Measurements from ENCODE around the gene CTU2. TPM values are rescaled to one million over a fixed set of nuclear protein-coding genes. Genes with fewer than 3 reads are reported as not detected.
A peak's percentile ranks its signal among the peaks of the same experiment; 100 is the strongest.

The CTU2 gene
- total RNA-seq, 1 donor from 2014 or later = 11.2 TPM

GRCh38 chr16:88714420-88715302 lies 8.4 kb downstream of the CTU2 start:
- DNase-seq = peak; percentile 38

GRCh38 chr16:88715312-88716190 lies 9.2 kb downstream of the CTU2 start:
- DNase-seq = no peak

- DNase-seq = no peak
Measured at GRCh38 chr16:88716201-88716600, 9.9 kb downstream of the CTU2 start.

GRCh38 chr16:88716601-88717001 lies 10.3 kb downstream of the CTU2 start:
- DNase-seq = no peak

GRCh38 chr16:88718178-88718577 lies 11.9 kb downstream of the CTU2 start:
- DNase-seq = no peak

- peak; percentile 28 for DNase-seq
Measured at GRCh38 chr16:88719267-88719932, 13.1 kb downstream of the CTU2 start.

- no peak for DNase-seq
Measured at GRCh38 chr16:88719933-88720296, 13.6 kb downstream of the CTU2 start.

- DNase-seq = no peak
Measured at GRCh38 chr16:88720396-88720970, 14.2 kb downstream of the CTU2 start.

GRCh38 chr16:88721236-88721635 lies 14.9 kb downstream of the CTU2 start:
- no peak for DNase-seq

GRCh38 chr16:88721815-88722755 lies 15.8 kb downstream of the CTU2 start:
- DNase-seq = no peak

- DNase-seq = no peak
Measured at GRCh38 chr16:88722784-88723506, 16.6 kb downstream of the CTU2 start.

- no peak for DNase-seq
Measured at GRCh38 chr16:88723507-88723887, 17.2 kb downstream of the CTU2 start.

- no peak for DNase-seq
Measured at GRCh38 chr16:88723911-88724310, 17.6 kb downstream of the CTU2 start.

GRCh38 chr16:88724855-88725555 lies 18.7 kb downstream of the CTU2 start:
- no peak for DNase-seq

GRCh38 chr16:88725609-88726407 lies 19.5 kb downstream of the CTU2 start:
- no peak for DNase-seq

GRCh38 chr16:88726408-88726749 lies 20.1 kb downstream of the CTU2 start:
- no peak for DNase-seq

- DNase-seq = no peak
Measured at GRCh38 chr16:88726981-88727380, 20.7 kb downstream of the CTU2 start.

GRCh38 chr16:88727871-88728270 lies 21.6 kb downstream of the CTU2 start:
- DNase-seq = peak; percentile 82
